ENCODE data around the gene DRD4.

DNA sequence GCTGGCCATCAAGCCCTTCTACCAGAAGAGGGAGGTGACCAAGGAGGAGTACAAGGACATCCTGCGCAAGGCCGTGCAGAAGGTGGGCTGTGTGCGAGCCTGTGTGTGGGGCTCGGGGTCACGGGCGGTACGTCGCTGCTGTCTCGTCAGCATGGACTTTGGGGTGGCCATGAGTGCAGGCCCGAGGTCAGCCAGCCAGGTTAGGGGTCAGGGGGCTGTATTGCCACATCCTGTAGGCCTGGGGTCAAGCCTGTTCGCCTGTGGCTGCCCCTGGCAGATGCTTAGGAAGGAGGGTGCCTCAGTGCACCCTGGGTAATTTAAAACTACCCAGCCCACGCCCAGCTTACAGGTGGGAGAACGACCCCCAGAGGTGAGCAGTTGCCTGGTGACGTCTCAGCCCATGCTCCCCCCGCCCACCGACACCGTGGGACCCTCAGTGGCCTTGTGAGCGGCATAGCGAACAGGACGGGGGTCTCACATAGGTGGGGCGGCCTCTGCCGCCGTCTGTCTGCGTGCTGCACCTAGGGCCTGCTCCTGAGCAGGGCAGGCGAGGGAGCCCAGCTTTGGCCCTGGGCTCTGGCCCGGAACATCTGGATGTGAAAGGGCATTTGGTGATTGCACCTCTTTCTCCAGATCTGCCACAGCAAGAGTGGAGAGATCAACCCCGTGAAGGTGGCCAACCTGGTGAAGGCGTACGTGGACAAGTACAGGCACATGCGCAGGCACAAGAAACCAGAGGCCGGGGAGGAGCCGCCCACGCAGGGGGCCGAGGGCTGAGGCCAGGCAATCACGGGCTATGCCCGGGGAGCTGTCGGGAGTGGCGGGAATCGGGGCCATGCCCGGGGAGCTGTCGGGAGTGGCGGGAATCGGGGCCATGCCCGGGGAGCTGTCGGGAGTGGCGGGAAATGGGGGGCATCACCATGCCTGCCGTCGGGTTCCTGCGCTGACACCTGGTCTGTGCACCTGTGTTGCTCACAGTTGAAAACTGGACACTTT is 25.8 kb upstream of the DRD4 start:
- TF ChIP-seq, protein P1, sequence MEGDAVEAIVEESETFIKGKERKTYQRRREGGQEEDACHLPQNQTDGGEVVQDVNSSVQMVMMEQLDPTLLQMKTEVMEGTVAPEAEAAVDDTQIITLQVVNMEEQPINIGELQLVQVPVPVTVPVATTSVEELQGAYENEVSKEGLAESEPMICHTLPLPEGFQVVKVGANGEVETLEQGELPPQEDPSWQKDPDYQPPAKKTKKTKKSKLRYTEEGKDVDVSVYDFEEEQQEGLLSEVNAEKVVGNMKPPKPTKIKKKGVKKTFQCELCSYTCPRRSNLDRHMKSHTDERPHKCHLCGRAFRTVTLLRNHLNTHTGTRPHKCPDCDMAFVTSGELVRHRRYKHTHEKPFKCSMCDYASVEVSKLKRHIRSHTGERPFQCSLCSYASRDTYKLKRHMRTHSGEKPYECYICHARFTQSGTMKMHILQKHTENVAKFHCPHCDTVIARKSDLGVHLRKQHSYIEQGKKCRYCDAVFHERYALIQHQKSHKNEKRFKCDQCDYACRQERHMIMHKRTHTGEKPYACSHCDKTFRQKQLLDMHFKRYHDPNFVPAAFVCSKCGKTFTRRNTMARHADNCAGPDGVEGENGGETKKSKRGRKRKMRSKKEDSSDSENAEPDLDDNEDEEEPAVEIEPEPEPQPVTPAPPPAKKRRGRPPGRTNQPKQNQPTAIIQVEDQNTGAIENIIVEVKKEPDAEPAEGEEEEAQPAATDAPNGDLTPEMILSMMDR (IDR thresholded peaks at IDR 0.05), result no peak
- TF ChIP-seq EZH2 (IDR thresholded peaks at IDR 0.05; ENCODE audit: borderline replicate concordance, insufficient read depth, low read depth, low read length, poor library complexity, severe bottlenecking), result no peak

Measured in B cell (primary cell).